ENCODE measurements around the gene ARID1B.

ARID1B gene

DNA sequence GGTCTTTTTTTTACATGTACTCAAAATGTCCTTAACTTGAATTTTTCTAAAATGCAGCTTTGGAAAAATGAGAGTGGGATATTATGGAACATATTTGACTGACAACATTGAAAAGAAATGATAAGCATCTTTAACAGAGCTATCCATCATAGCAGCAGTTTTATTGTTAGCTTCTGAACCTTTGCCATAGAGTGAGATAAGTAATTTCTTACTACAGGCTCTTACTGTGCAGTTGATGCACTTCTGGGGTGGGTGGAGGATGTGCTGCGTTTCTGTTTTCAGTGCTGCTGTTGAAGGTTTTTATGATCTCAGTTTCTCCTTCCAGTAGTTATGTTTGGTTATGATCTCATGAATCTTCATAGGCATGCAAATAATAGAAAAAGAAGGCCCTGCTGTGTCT lies 279.1 kb downstream of the ARID1B start:
- Histone ChIP-seq H3K36me3 (replicated peaks; ENCODE audit: insufficient read depth, low read length) (no peaks in the 10 kb centered on the region), H3K27me3 (replicated peaks; ENCODE audit: insufficient read depth, low read length) (no peaks in the 10 kb centered on the region), H3K4me1 (ENCODE audit: low read length) (no peaks in the 10 kb centered on the region), H3K9ac (ENCODE audit: low read length) (no peak overlapping the region), H2AFZ (ENCODE audit: low read length) (no peak overlapping the region), H3K27ac (ENCODE audit: low read length) (no peak overlapping the region), H3K4me2 (ENCODE audit: low read depth, low read length) (no peak overlapping the region), H3K9me3 (replicated peaks; ENCODE audit: insufficient read depth, low read length) (no peaks in the 10 kb centered on the region), H3K9me2 (replicated peaks; ENCODE audit: insufficient read depth, low read length) (no peaks in the 10 kb centered on the region), H3K4me3 (ENCODE audit: low read length) (no peak overlapping the region), H3F3A (ENCODE audit: insufficient read depth, low read length) (no peaks in the 10 kb centered on the region), H3K79me2 (ENCODE audit: low read length) (no peaks in the 10 kb centered on the region), H4K20me1 (ENCODE audit: insufficient read depth, low read length) (no peaks in the 10 kb centered on the region)
- no peak for DNase-seq
- TF ChIP-seq EZH2phosphoT487 (IDR thresholded peaks at IDR 0.05; ENCODE audit: low read length) (no peak), EZH2 (optimal IDR thresholded peaks at IDR 0.05; ENCODE audit: low read depth, low read length) (no peak)
- TF ChIP-seq, protein P1, sequence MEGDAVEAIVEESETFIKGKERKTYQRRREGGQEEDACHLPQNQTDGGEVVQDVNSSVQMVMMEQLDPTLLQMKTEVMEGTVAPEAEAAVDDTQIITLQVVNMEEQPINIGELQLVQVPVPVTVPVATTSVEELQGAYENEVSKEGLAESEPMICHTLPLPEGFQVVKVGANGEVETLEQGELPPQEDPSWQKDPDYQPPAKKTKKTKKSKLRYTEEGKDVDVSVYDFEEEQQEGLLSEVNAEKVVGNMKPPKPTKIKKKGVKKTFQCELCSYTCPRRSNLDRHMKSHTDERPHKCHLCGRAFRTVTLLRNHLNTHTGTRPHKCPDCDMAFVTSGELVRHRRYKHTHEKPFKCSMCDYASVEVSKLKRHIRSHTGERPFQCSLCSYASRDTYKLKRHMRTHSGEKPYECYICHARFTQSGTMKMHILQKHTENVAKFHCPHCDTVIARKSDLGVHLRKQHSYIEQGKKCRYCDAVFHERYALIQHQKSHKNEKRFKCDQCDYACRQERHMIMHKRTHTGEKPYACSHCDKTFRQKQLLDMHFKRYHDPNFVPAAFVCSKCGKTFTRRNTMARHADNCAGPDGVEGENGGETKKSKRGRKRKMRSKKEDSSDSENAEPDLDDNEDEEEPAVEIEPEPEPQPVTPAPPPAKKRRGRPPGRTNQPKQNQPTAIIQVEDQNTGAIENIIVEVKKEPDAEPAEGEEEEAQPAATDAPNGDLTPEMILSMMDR (IDR thresholded peaks at IDR 0.05; ENCODE audit: low read length): no peak

DNA sequence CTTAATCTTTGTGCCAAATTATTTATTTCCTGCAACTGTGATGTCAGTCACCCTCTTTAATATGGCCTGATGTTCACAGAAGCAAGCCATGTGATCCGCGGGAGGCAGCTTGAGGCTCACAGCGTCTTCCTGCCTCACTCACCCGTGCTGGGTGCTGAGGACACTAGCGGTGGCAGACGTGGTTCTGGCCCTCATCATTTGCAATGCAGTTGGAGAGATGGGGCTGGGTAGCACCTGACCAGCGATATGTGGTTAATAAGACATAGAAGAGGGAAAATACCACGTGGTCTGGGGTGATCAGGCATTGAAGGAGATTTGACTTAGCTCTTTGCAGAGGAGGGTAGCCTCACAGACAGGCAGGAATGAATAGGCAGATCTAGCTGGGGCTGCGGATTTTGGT lies 281.4 kb downstream of the ARID1B start:
- Histone ChIP-seq H3K27me3 (replicated peaks; ENCODE audit: insufficient read depth, low read length) (no peaks in the 10 kb centered on the region), H3K79me2 (ENCODE audit: low read length) (no peaks in the 10 kb centered on the region), H3K4me2 (ENCODE audit: low read depth, low read length) (no peak overlapping the region)

DNA sequence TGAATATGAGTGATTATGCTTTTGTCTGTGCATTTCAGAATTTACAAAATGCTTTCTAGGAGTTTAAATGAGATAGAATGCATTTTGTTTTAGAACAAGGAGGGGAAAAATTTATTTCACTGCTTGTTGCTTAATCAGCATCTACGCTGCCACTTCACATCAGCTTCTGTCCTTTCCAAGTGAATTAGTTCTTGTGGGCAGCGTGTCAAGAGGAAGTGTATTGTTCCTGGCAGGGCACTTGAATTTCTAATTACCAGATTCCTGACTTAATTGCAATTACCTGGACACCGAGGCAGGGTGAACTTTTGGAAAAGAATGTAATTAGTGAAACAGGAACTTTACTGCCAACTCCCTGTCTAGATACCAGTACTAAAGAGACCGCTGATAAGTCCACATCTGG lies 282.6 kb downstream of the ARID1B start:
- DNase-seq: no peak
- Histone ChIP-seq H3K9me3 (replicated peaks; ENCODE audit: insufficient read depth, low read length) (no peaks in the 10 kb centered on the region), H3K4me1 (ENCODE audit: low read length) (no peaks in the 10 kb centered on the region), H3K27me3 (replicated peaks; ENCODE audit: insufficient read depth, low read length) (no peaks in the 10 kb centered on the region), H2AFZ (ENCODE audit: low read length) (no peak overlapping the region), H3K36me3 (replicated peaks; ENCODE audit: insufficient read depth, low read length) (no peaks in the 10 kb centered on the region), H3F3A (ENCODE audit: insufficient read depth, low read length) (no peaks in the 10 kb centered on the region), H3K9ac (ENCODE audit: low read length) (no peak overlapping the region), H3K4me3 (ENCODE audit: low read length) (no peak overlapping the region), H4K20me1 (ENCODE audit: insufficient read depth, low read length) (no peaks in the 10 kb centered on the region), H3K27ac (ENCODE audit: low read length) (no peak overlapping the region), H3K4me2 (ENCODE audit: low read depth, low read length) (no peak overlapping the region), H3K9me2 (replicated peaks; ENCODE audit: insufficient read depth, low read length) (no peaks in the 10 kb centered on the region), H3K79me2 (ENCODE audit: low read length) (no peaks in the 10 kb centered on the region)
- TF ChIP-seq EZH2 (optimal IDR thresholded peaks at IDR 0.05; ENCODE audit: low read depth, low read length): no peak
- TF ChIP-seq EZH2phosphoT487 (IDR thresholded peaks at IDR 0.05; ENCODE audit: low read length): no peak
- TF ChIP-seq, protein P1 (IDR thresholded peaks at IDR 0.05; ENCODE audit: low read length): no peak

More for the DNA sequence above, 281.4 kb downstream of the ARID1B start:
- Histone ChIP-seq H3K9ac (ENCODE audit: low read length) (no peak overlapping the region), H3K36me3 (replicated peaks; ENCODE audit: insufficient read depth, low read length) (no peaks in the 10 kb centered on the region), H3F3A (ENCODE audit: insufficient read depth, low read length) (no peaks in the 10 kb centered on the region), H3K4me1 (ENCODE audit: low read length) (no peaks in the 10 kb centered on the region), H4K20me1 (ENCODE audit: insufficient read depth, low read length) (no peaks in the 10 kb centered on the region), H3K27ac (ENCODE audit: low read length) (no peak overlapping the region), H3K4me3 (ENCODE audit: low read length) (no peak overlapping the region), H3K9me2 (replicated peaks; ENCODE audit: insufficient read depth, low read length) (no peaks in the 10 kb centered on the region), H2AFZ (ENCODE audit: low read length) (no peak overlapping the region), H3K9me3 (replicated peaks; ENCODE audit: insufficient read depth, low read length) (no peaks in the 10 kb centered on the region)
- no peak for DNase-seq
- no peak for TF ChIP-seq EZH2 (optimal IDR thresholded peaks at IDR 0.05; ENCODE audit: low read depth, low read length)

DNA sequence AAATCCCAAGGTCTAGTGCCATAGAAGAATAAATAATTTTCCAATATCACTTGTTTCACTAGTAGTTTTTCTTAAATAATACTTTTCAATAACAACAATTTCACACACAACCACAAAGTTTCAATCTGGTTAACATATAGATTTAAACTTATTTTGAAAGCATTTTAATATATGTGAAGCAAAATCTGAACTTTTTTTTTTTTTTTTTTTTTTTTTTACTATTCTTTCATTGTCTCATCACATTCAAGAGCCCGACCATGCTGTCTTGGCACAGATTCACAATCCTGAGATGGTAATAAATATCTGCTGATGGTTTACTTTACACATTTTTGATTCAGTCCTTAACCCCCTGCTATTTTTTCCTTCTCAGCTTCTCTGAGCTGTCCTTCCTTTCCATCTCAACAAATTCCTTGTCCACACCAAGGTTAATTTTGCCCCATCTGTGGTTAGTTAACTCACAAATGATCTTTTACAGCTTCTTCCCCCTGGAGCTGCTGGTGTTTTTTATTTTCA lies 283.3 kb downstream of the ARID1B start:
- no peaks in the 10 kb centered on the region for H3F3A ChIP-seq (ENCODE audit: insufficient read depth, low read length)
- no peak for TF ChIP-seq EZH2phosphoT487 (IDR thresholded peaks at IDR 0.05; ENCODE audit: low read length)
- TF ChIP-seq EZH2 (optimal IDR thresholded peaks at IDR 0.05; ENCODE audit: low read depth, low read length): no peak
- TF ChIP-seq, protein P1 (IDR thresholded peaks at IDR 0.05; ENCODE audit: low read length): no peak
- no peak for DNase-seq
- H3K27me3 ChIP-seq (replicated peaks; ENCODE audit: insufficient read depth, low read length): no peaks in the 10 kb centered on the region
- no peaks in the 10 kb centered on the region for H3K36me3 ChIP-seq (replicated peaks; ENCODE audit: insufficient read depth, low read length)
- no peak overlapping the region for H3K4me3 ChIP-seq (ENCODE audit: low read length)
- no peak overlapping the region for H3K4me2 ChIP-seq (ENCODE audit: low read depth, low read length)
- H3K9me2 ChIP-seq (replicated peaks; ENCODE audit: insufficient read depth, low read length): no peaks in the 10 kb centered on the region
- no peaks in the 10 kb centered on the region for H3K4me1 ChIP-seq (ENCODE audit: low read length)
- no peak overlapping the region for H2AFZ ChIP-seq (ENCODE audit: low read length)
- no peaks in the 10 kb centered on the region for H3K9me3 ChIP-seq (replicated peaks; ENCODE audit: insufficient read depth, low read length)
- H4K20me1 ChIP-seq (ENCODE audit: insufficient read depth, low read length): no peaks in the 10 kb centered on the region
- H3K79me2 ChIP-seq (ENCODE audit: low read length): no peaks in the 10 kb centered on the region
- H3K27ac ChIP-seq (ENCODE audit: low read length): no peak overlapping the region
- no peak overlapping the region for H3K9ac ChIP-seq (ENCODE audit: low read length)

Measured in MM.1S (cell line).